Natural killer cell (primary cell): Measurements from ENCODE around the gene C7. TPM values are rescaled to one million over a fixed set of nuclear protein-coding genes. Genes with fewer than 3 reads are reported as not detected.

Source experiments
- ATAC-seq, 3 donors: fragments of 150-1000 bp in 2 of 3; fragments of 200-7000 bp in 1 of 3; cut with Tn5 transposase; 1 replicate in 1 of 3; 2 replicates in 2 of 3; pipeline ENCODE4 v1.10.0; 2021; ENCODE audit warnings: mild to moderate bottlenecking in 2 of 3, moderate library complexity in 2 of 3
- DNase-seq, 2 donors: peaks; one replicate each; pipeline versions ENCODE4 v3.0.0 to v3.0.0-alpha.2; 2013 to 2021; ENCODE audit warnings: mixed read lengths in 1 of 2
- H3K27ac ChIP-seq: one replicate; pipeline ENCODE4 v1.5.1; 2013; ENCODE audit warnings: mild to moderate bottlenecking, low read length
- H3K27me3 ChIP-seq: one replicate; pipeline ENCODE4 v1.6.1; 2013; ENCODE audit warnings: low read length; ENCODE audit not compliant: control insufficient read depth, insufficient read depth
- H3K36me3 ChIP-seq: one replicate; pipeline ENCODE4 v1.6.1; 2013; ENCODE audit warnings: low read length; ENCODE audit not compliant: control insufficient read depth, insufficient read depth
- H3K4me1 ChIP-seq: one replicate; pipeline ENCODE4 v1.6.1; 2013; ENCODE audit warnings: low read length; ENCODE audit not compliant: control insufficient read depth, insufficient read depth
- H3K4me3 ChIP-seq: one replicate; pipeline ENCODE4 v1.5.1; 2013; ENCODE audit warnings: low read length
- H3K9me3 ChIP-seq: one replicate; pipeline ENCODE4 v1.6.1; 2013; ENCODE audit warnings: low read length; ENCODE audit not compliant: control insufficient read depth, insufficient read depth
- H3K27ac Mint-ChIP-seq, 2 donors: one replicate each; pipeline ENCODE4 v1.8.0; 2022; ENCODE audit warnings: mild to moderate bottlenecking in 2 of 2, mixed read lengths in 2 of 2, moderate library complexity in 1 of 2
- H3K27me3 Mint-ChIP-seq, 2 donors: one replicate each; pipeline ENCODE4 v1.8.0; 2022; ENCODE audit warnings: low read depth in 2 of 2, mixed read lengths in 2 of 2
- H3K36me3 Mint-ChIP-seq: one replicate; pipeline ENCODE4 v1.8.0; 2022; ENCODE audit warnings: mixed read lengths
- H3K4me1 Mint-ChIP-seq, 2 donors: one replicate each; pipeline ENCODE4 v1.8.0; 2022; ENCODE audit warnings: mixed read lengths in 2 of 2
- H3K4me3 Mint-ChIP-seq: one replicate; pipeline ENCODE4 v1.8.0; 2022; ENCODE audit warnings: mild to moderate bottlenecking, moderate library complexity, mixed read lengths
- H3K9me3 Mint-ChIP-seq, 2 donors: one replicate each; pipeline ENCODE4 v1.8.0; 2022; ENCODE audit warnings: mixed read lengths in 2 of 2
- CTCF ChIP-seq: fragments of 200-600 bp; IDR thresholded peaks from one replicate; pipeline ENCODE4 v1.8.0; 2022; ENCODE audit warnings: antibody characterized with exemption
- WGBS: methylation state at CpG from one replicate; pipeline ENCODE4 v1.1.7; 2013; ENCODE audit warnings: missing lambda C conversion rate; ENCODE audit not compliant: insufficient coverage; 5-methylcytosine and 5-hydroxymethylcytosine counted together
- intact Hi-C: fragments of 100-400 bp; cut with micrococcal nuclease; formaldehyde crosslinking; loops from one replicate; pipeline ENCODE4 v1.14.2; 2022
- total RNA-seq, 4 donors: library from RNA; stranded (reverse); fragments of 120-200 nt in 1 of 4; gene quantifications; one replicate each; pipeline versions ENCODE4 v1.2.3 to v1.2.4, GENCODE V29; 2013 to 2022

The C7 gene
- total RNA-seq, 3 donors from 2014 or later (not counting 1 experiment from before 2014, with no cell fraction given) = not detected

- no peaks in the 10 kb centered on the region for H3K4me1 Mint-ChIP-seq
- 89% methylated on average over 3 of the region's 3 CpGs for WGBS
- Histone ChIP-seq H3K27me3 (no peaks in the 10 kb centered on the region), H3K4me1 (no peaks in the 10 kb centered on the region), H3K27ac (no peak overlapping the region), H3K9me3 (no peaks in the 10 kb centered on the region), H3K36me3 (no peaks in the 10 kb centered on the region), H3K4me3 (no peak overlapping the region)
- no peak for DNase-seq
- H3K9me3 Mint-ChIP-seq = peaks cover 0 to 2% of the 10 kb centered on the region in 2 donors
- H3K27me3 Mint-ChIP-seq = peaks cover 0 to 4% of the 10 kb centered on the region in 2 donors
- intact Hi-C loops = no loop called here
- H3K36me3 Mint-ChIP-seq = no peaks in the 10 kb centered on the region
- H3K27ac Mint-ChIP-seq = no peak overlapping the region
- ATAC-seq = no peak
- TF ChIP-seq CTCF = no peak
- no peak overlapping the region for H3K4me3 Mint-ChIP-seq
Observed at GRCh38 chr5:40976041-40976440, 66.7 kb downstream of the C7 start.

GRCh38 chr5:40976836-40977235 lies 67.5 kb downstream of the C7 start:
- no peak for ATAC-seq
- Mint-ChIP-seq H3K27ac (no peak overlapping the region), H3K4me1 (no peaks in the 10 kb centered on the region), H3K4me3 (no peak overlapping the region), H3K27me3 (no peaks in the 10 kb centered on the region), H3K36me3 (no peaks in the 10 kb centered on the region), H3K9me3 (peaks cover 0 to 2% of the 10 kb centered on the region in 2 donors)
- H3K4me1 ChIP-seq = no peaks in the 10 kb centered on the region
- TF ChIP-seq CTCF = no peak
- H3K4me3 ChIP-seq = no peak overlapping the region
- no peaks in the 10 kb centered on the region for H3K36me3 ChIP-seq
- H3K9me3 ChIP-seq = no peaks in the 10 kb centered on the region
- no peak for DNase-seq
- H3K27ac ChIP-seq = no peak overlapping the region
- intact Hi-C loops = no loop called here
- WGBS = 84% methylated on average over 3 of the region's 3 CpGs
- H3K27me3 ChIP-seq = no peaks in the 10 kb centered on the region

GRCh38 chr5:40981420-40981819 lies 72.1 kb downstream of the C7 start:
- no peak overlapping the region for H3K4me3 ChIP-seq
- intact Hi-C loops = no loop called here
- Mint-ChIP-seq H3K36me3 (no peaks in the 10 kb centered on the region), H3K9me3 (peaks cover 0 to 4% of the 10 kb centered on the region in 2 donors), H3K27me3 (peaks cover 0 to 2% of the 10 kb centered on the region in 2 donors), H3K4me1 (no peaks in the 10 kb centered on the region), H3K4me3 (no peak overlapping the region), H3K27ac (no peak overlapping the region)
- H3K27ac ChIP-seq = no peak overlapping the region
- no peak for ATAC-seq
- no peaks in the 10 kb centered on the region for H3K9me3 ChIP-seq
- 95% methylated on average over 9 of the region's 9 CpGs for WGBS
- TF ChIP-seq CTCF = no peak
- H3K4me1 ChIP-seq = no peaks in the 10 kb centered on the region
- no peaks in the 10 kb centered on the region for H3K27me3 ChIP-seq
- no peaks in the 10 kb centered on the region for H3K36me3 ChIP-seq
- DNase-seq = no peak

GRCh38 chr5:40983781-40984180 lies 74.5 kb downstream of the C7 start:
- WGBS = 83% methylated on average over 3 of the region's 3 CpGs
- DNase-seq (no peak), ATAC-seq (no peak)
- H3K9me3 ChIP-seq = no peaks in the 10 kb centered on the region
- Mint-ChIP-seq H3K27ac (no peak overlapping the region), H3K4me3 (no peak overlapping the region), H3K36me3 (no peaks in the 10 kb centered on the region), H3K27me3 (peaks cover 0 to 5% of the 10 kb centered on the region in 2 donors), H3K9me3 (peaks cover 0 to 4% of the 10 kb centered on the region in 2 donors), H3K4me1 (no peaks in the 10 kb centered on the region)
- no peaks in the 10 kb centered on the region for H3K27me3 ChIP-seq
- H3K4me1 ChIP-seq = no peaks in the 10 kb centered on the region
- H3K27ac ChIP-seq = no peak overlapping the region
- intact Hi-C loops = no loop called here
- TF ChIP-seq CTCF = no peak
- H3K36me3 ChIP-seq = no peaks in the 10 kb centered on the region
- no peak overlapping the region for H3K4me3 ChIP-seq
